Lung (tissue), 12 donors: Measurements from ENCODE around the gene PPAT. TPM values are rescaled to one million over a fixed set of nuclear protein-coding genes. Genes with fewer than 3 reads are reported as not detected.

Experiments used
- ATAC-seq: fragments of 200-7000 bp; cut with Tn5 transposase; one replicate; pipeline ENCODE4 v1.9.1; 2020; ENCODE audit warnings: moderate number of reproducible peaks; ENCODE audit not compliant: insufficient read depth, low FRiP score
- DNase-seq, 3 donors: peaks; one replicate each; pipeline ENCODE4 v3.0.0-alpha.2; 2013 to 2017
- H3K27ac ChIP-seq, 2 donors: one replicate each; pipeline ENCODE4 v1.5.1; 2013; ENCODE audit warnings: mild to moderate bottlenecking in 2 of 2, moderate library complexity in 2 of 2, control low read depth in 1 of 2, inconsistent platforms in 1 of 2, low read depth in 1 of 2, low read length in 1 of 2
- H3K27me3 ChIP-seq, 3 donors: one replicate each; pipeline ENCODE4 v1.5.1; 2013; ENCODE audit warnings: low read length in 2 of 3; ENCODE audit not compliant: control insufficient read depth in 3 of 3, insufficient read depth in 3 of 3
- H3K36me3 ChIP-seq, 4 donors: one replicate each; pipeline ENCODE4 v1.5.1; 2013; ENCODE audit warnings: low read length in 4 of 4, mild to moderate bottlenecking in 1 of 4, moderate library complexity in 1 of 4; ENCODE audit not compliant: control insufficient read depth in 4 of 4, insufficient read depth in 4 of 4
- H3K4me1 ChIP-seq, 5 donors: one replicate each; pipeline ENCODE4 v1.5.1; 2013; ENCODE audit warnings: low read length in 5 of 5, mild to moderate bottlenecking in 2 of 5, moderate library complexity in 1 of 5; ENCODE audit not compliant: control insufficient read depth in 5 of 5, insufficient read depth in 5 of 5
- H3K4me3 ChIP-seq: one replicate; pipeline ENCODE4 v1.5.1; 2013; ENCODE audit warnings: mild to moderate bottlenecking, control low read depth, moderate library complexity
- H3K9ac ChIP-seq, 2 donors: one replicate each; pipeline ENCODE4 v1.5.1; 2013; ENCODE audit warnings: low read length in 2 of 2, control low read depth in 1 of 2; ENCODE audit not compliant: insufficient read depth in 1 of 2
- H3K9me3 ChIP-seq, 4 donors: one replicate each; pipeline ENCODE4 v1.5.1; 2013; ENCODE audit warnings: low read length in 3 of 4, mild to moderate bottlenecking in 1 of 4, moderate library complexity in 1 of 4; ENCODE audit not compliant: control insufficient read depth in 4 of 4, insufficient read depth in 3 of 4
- WGBS, 2 donors: extraction: QIAGEN DNeasy Blood & Tissue Kit; methylation state at CpG; one replicate each; pipeline ENCODE4 v1.1.7; 2013; 5-methylcytosine and 5-hydroxymethylcytosine counted together
- polyA plus RNA-seq, 2 donors: library from polyadenylated mRNA; stranded (reverse); fragments of 200-250 nt; gene quantifications; one replicate each; pipeline ENCODE4 v1.2.1, GENCODE V29; 2013
- total RNA-seq, 2 donors: library from RNA; depleted of rRNA in 1 of 2; stranded (reverse); fragments of >200 nt in 1 of 2; gene quantifications; one replicate each; pipeline ENCODE4 v1.2.1, GENCODE V29; 2014 to 2021
- TF ChIP-seq, protein P1 (sequence below): IDR thresholded peaks from 2 replicates; pipeline ENCODE4 v1.5.1; 2012; ENCODE audit warnings: mild to moderate bottlenecking; ENCODE audit errors: control extremely low read depth, extremely low read depth
- donor health status: control.
- donor health status: control.
- donor health status: Bipolar disorder and iron deficiency.
- donor health status: healthy.
- donor health status: DM: yes; HTN: yes; CAD: no.

PPAT gene
- total and polyA plus RNA-seq, 4 donors, result 2.0 to 10.7 (median 6.0) TPM

DNA sequence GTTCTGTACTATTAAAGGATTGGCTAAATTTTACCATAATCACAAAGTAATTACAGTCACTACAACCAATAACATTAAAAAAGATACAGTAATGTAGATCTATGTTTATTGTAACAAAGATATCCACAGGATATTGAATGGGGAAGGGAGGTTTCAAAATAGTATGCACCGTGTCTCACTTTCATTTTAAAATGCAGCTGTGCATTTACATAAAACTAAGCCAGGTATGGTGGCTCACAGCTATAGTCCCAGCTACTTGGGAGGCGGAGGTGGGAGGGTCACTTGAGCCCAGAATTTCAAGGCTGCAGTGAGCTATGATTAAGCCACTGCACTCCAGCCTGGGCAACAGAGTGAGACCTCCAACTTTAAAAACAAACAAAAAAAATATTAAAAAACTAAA lies 40.5 kb upstream of the PPAT start:
- ATAC-seq, result no peak
- H3K27me3 ChIP-seq, result no peaks in the 10 kb centered on the region
- no peaks in the 10 kb centered on the region for H3K4me1 ChIP-seq
- no peak for DNase-seq
- H3K27ac ChIP-seq, result no peak overlapping the region
- no peaks in the 10 kb centered on the region for H3K9me3 ChIP-seq
- peaks cover 21 to 63% (median 43%) of the 10 kb centered on the region in 4 donors for H3K36me3 ChIP-seq
- no peak overlapping the region for H3K4me3 ChIP-seq
- H3K9ac ChIP-seq, result no peak overlapping the region
- WGBS, 2 donors, result 63 to 83% methylated on average over 2 of the region's 2 CpGs
- TF ChIP-seq, protein P1, sequence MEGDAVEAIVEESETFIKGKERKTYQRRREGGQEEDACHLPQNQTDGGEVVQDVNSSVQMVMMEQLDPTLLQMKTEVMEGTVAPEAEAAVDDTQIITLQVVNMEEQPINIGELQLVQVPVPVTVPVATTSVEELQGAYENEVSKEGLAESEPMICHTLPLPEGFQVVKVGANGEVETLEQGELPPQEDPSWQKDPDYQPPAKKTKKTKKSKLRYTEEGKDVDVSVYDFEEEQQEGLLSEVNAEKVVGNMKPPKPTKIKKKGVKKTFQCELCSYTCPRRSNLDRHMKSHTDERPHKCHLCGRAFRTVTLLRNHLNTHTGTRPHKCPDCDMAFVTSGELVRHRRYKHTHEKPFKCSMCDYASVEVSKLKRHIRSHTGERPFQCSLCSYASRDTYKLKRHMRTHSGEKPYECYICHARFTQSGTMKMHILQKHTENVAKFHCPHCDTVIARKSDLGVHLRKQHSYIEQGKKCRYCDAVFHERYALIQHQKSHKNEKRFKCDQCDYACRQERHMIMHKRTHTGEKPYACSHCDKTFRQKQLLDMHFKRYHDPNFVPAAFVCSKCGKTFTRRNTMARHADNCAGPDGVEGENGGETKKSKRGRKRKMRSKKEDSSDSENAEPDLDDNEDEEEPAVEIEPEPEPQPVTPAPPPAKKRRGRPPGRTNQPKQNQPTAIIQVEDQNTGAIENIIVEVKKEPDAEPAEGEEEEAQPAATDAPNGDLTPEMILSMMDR, result no peak

DNA sequence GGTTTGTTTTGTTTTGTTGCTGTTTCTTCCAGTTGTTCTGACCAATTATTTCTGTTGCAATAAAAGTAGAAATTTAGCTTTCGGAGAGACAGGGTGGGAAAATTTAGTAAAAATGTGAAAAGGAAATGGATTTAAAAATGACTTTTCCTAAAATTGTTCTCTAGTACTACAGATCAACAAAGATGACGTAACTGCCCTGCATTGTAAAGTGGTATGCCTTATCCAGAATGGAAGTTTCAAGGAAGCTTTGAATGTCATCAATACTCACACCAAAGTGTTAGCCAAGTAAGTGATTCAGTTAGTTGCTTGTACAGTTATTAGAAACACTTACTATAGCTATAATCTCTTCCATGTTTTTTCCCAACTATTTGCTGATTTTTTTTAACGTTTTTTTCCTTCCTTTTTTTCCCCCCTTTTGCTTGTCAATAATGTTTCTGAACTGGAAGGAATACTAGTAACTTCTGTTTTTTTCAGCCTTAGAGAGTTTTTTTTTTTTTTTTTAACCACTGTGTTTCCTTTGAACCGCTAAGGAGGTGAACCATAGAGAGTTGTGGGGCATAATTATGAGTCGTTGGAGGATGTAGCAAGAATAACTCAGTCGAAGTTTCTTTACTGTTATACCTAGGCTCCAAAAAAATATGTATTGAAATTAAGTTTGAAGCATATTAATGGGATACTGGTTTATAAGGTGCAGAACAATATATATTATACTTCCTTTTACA lies 34.2 kb upstream of the PPAT start:
- TF ChIP-seq, protein P1, result no peak
- Histone ChIP-seq H3K36me3 (peaks cover 9 to 22% (median 19%) of the 10 kb centered on the region in 4 donors), H3K27ac (no peak overlapping the region), H3K9me3 (no peaks in the 10 kb centered on the region), H3K4me3 (no peak overlapping the region), H3K4me1 (peaks cover 7 to 36% (median 18%) of the 10 kb centered on the region in 5 donors), H3K27me3 (no peaks in the 10 kb centered on the region), H3K9ac (no peak overlapping the region)
- 45 to 58% methylated on average over 6 of the region's 6 CpGs for WGBS, 2 donors
- ATAC-seq, result no peak
- DNase-seq, result peak in 1 of 3 donors; percentile 10

DNA sequence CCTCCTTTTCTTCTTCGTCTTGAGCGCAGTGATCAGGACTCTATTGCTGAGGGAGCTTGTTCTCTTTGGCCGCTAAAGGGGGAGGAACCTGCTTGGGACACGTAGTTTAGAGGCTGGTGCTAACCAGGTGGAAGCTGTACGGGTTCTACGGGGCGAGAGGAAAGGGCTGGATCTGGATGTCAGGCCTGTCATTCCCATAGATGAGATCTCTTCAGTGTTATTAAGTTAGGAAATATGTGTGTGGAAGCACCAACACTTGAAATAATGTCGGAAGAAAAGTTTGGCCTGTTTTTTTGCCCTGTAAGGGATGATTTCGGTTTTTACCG lies 32.6 kb upstream of the PPAT start:
- WGBS, 2 donors, result 0 to 1% methylated on average over 10 of the region's 10 CpGs
- H3K4me3 ChIP-seq, result peak overlapping the region; percentile 99
- no peaks in the 10 kb centered on the region for H3K9me3 ChIP-seq
- DNase-seq (peak in 2 of 3 donors; percentile 50 to 61), ATAC-seq (peak; percentile 66)
- TF ChIP-seq, protein P1, result no peak
- peak overlapping the region; percentile 92 to 94 for H3K9ac ChIP-seq
- no peaks in the 10 kb centered on the region for H3K27me3 ChIP-seq
- peaks cover 4 to 18% (median 12%) of the 10 kb centered on the region in 4 donors for H3K36me3 ChIP-seq
- peak overlapping the region; percentile 76 to 93 for H3K27ac ChIP-seq
- H3K4me1 ChIP-seq, result peaks cover 7 to 36% (median 18%) of the 10 kb centered on the region in 5 donors
